Measurements from ENCODE around the gene GALNT14. TPM values are rescaled to one million over a fixed set of nuclear protein-coding genes. Genes with fewer than 3 reads are reported as not detected.

The GALNT14 gene
- total and polyA plus RNA-seq, 2 donors (not counting 1 experiment from before 2014, with no cell fraction given): 0.15 to 0.83 TPM

GRCh38 chr2:30932870-30933269 is 205.4 kb downstream of the GALNT14 start:
- Histone ChIP-seq H2AFZ (ENCODE audit: low read length) (no peak overlapping the region), H3K27ac (ENCODE audit: insufficient read depth, low read length) (no peak overlapping the region), H3K4me2 (ENCODE audit: extremely low read depth, insufficient read depth, low read length) (no peak overlapping the region), H3K9ac (ENCODE audit: insufficient read depth, low read length) (no peak overlapping the region), H3K36me3 (ENCODE audit: control insufficient read depth, insufficient read depth, low read length) (no peaks in the 10 kb centered on the region), H3K27me3 (ENCODE audit: control insufficient read depth, insufficient read depth, low read length) (no peaks in the 10 kb centered on the region), H3K4me1 (ENCODE audit: control insufficient read depth, extremely low read depth, insufficient read depth, low read length) (no peaks in the 10 kb centered on the region), H3K79me2 (ENCODE audit: control insufficient read depth, insufficient read depth, low read length) (no peaks in the 10 kb centered on the region), H4K20me1 (ENCODE audit: control insufficient read depth, extremely low read depth, insufficient read depth, low read length) (no peaks in the 10 kb centered on the region), H3K4me3 (replicated peaks in 1 of 4; ENCODE audit: control extremely low read depth in 1 of 4, insufficient read depth in 1 of 4, low read depth in 3 of 4, low read length in 4 of 4) (no peak overlapping the region), H3K9me3 (ENCODE audit: control insufficient read depth, insufficient read depth, low read depth, low read length) (no peaks in the 10 kb centered on the region)
- no peak for DNase-seq (ENCODE audit: low read depth in 2 of 2)
- TF ChIP-seq EZH2 (IDR thresholded peaks at IDR 0.05; ENCODE audit: low read length, missing control alignments): no peak
- TF ChIP-seq CTCF (conservative IDR thresholded peaks at IDR 0.05 in 1 of 2, IDR thresholded peaks at IDR 0.05 in 1 of 2; ENCODE audit: low read depth in 1 of 2, low read length in 2 of 2): no peak

GRCh38 chr2:30931841-30932407 is 206.3 kb downstream of the GALNT14 start:
- no peaks in the 10 kb centered on the region for H3K4me1 ChIP-seq (ENCODE audit: control insufficient read depth, extremely low read depth, insufficient read depth, low read length)
- H3K79me2 ChIP-seq (ENCODE audit: control insufficient read depth, insufficient read depth, low read length): no peaks in the 10 kb centered on the region
- no peak for TF ChIP-seq EZH2 (IDR thresholded peaks at IDR 0.05; ENCODE audit: low read length, missing control alignments)
- no peak for TF ChIP-seq CTCF (conservative IDR thresholded peaks at IDR 0.05 in 1 of 2, IDR thresholded peaks at IDR 0.05 in 1 of 2; ENCODE audit: low read depth in 1 of 2, low read length in 2 of 2)
- no peak overlapping the region for H3K4me3 ChIP-seq (replicated peaks in 1 of 4; ENCODE audit: control extremely low read depth in 1 of 4, insufficient read depth in 1 of 4, low read depth in 3 of 4, low read length in 4 of 4)
- H3K27ac ChIP-seq (ENCODE audit: insufficient read depth, low read length): no peak overlapping the region
- no peak overlapping the region for H2AFZ ChIP-seq (ENCODE audit: low read length)
- DNase-seq (ENCODE audit: low read depth in 2 of 2): no peak
- no peaks in the 10 kb centered on the region for H3K9me3 ChIP-seq (ENCODE audit: control insufficient read depth, insufficient read depth, low read depth, low read length)
- no peaks in the 10 kb centered on the region for H3K36me3 ChIP-seq (ENCODE audit: control insufficient read depth, insufficient read depth, low read length)
- H3K9ac ChIP-seq (ENCODE audit: insufficient read depth, low read length): no peak overlapping the region
- H3K4me2 ChIP-seq (ENCODE audit: extremely low read depth, insufficient read depth, low read length): no peak overlapping the region
- no peaks in the 10 kb centered on the region for H4K20me1 ChIP-seq (ENCODE audit: control insufficient read depth, extremely low read depth, insufficient read depth, low read length)
- H3K27me3 ChIP-seq (ENCODE audit: control insufficient read depth, insufficient read depth, low read length): no peaks in the 10 kb centered on the region

- Histone ChIP-seq H3K36me3 (ENCODE audit: control insufficient read depth, insufficient read depth, low read length) (no peaks in the 10 kb centered on the region), H3K4me3 (replicated peaks in 1 of 4; ENCODE audit: control extremely low read depth in 1 of 4, insufficient read depth in 1 of 4, low read depth in 3 of 4, low read length in 4 of 4) (no peak overlapping the region), H3K4me1 (ENCODE audit: control insufficient read depth, extremely low read depth, insufficient read depth, low read length) (no peaks in the 10 kb centered on the region), H2AFZ (ENCODE audit: low read length) (no peak overlapping the region), H3K9ac (ENCODE audit: insufficient read depth, low read length) (no peak overlapping the region), H3K79me2 (ENCODE audit: control insufficient read depth, insufficient read depth, low read length) (no peaks in the 10 kb centered on the region), H3K27me3 (ENCODE audit: control insufficient read depth, insufficient read depth, low read length) (no peaks in the 10 kb centered on the region), H3K4me2 (ENCODE audit: extremely low read depth, insufficient read depth, low read length) (no peak overlapping the region), H3K27ac (ENCODE audit: insufficient read depth, low read length) (no peak overlapping the region), H4K20me1 (ENCODE audit: control insufficient read depth, extremely low read depth, insufficient read depth, low read length) (no peaks in the 10 kb centered on the region), H3K9me3 (ENCODE audit: control insufficient read depth, insufficient read depth, low read depth, low read length) (no peaks in the 10 kb centered on the region)
- no peak for DNase-seq (ENCODE audit: low read depth in 2 of 2)
- no peak for TF ChIP-seq CTCF (conservative IDR thresholded peaks at IDR 0.05 in 1 of 2, IDR thresholded peaks at IDR 0.05 in 1 of 2; ENCODE audit: low read depth in 1 of 2, low read length in 2 of 2)
- no peak for TF ChIP-seq EZH2 (IDR thresholded peaks at IDR 0.05; ENCODE audit: low read length, missing control alignments)
Measured at GRCh38 chr2:30930716-30931115, 207.5 kb downstream of the GALNT14 start.

All from fibroblast of lung (primary cell).